NT2/D1 (cell line): ENCODE data around the gene PAPPA.

Experiments
- YY1 ChIP-seq: IDR thresholded peaks from 2 replicates; pipeline ENCODE4 v1.6.1; 2011; ENCODE audit not compliant: insufficient read length, insufficient read depth
- ZNF274 ChIP-seq: IDR thresholded peaks from 2 replicates; pipeline ENCODE4 v1.6.1; 2011; ENCODE audit warnings: mild to moderate bottlenecking, low read depth, low read length

DNA sequence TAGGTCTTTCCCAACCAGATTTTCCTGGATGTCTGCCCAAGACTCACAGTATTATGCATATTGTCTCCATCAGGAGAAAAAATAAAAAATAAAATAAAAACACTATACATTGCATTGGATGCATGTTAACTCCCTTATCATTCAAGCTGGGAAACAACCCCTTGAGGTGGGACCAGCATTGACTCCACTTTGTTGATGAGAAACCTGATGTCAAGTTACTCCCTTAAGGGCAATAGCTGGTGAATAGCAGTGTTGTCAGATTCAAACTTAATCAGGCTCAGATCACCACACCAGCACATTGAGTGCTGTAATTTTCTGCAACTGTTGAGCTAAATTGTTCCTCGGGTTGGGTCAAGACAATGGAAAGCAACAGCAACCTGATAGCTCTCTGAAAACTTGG is 269.6 kb downstream of the PAPPA start:
- TF ChIP-seq YY1 (no peak), ZNF274 (no peak)
